ENCODE data around the gene DLG2. TPM values are rescaled to one million over a fixed set of nuclear protein-coding genes. Genes with fewer than 3 reads are reported as not detected.
"Not testable (repeated sequence)": the region's sequence is repeated elsewhere in the genome, so short reads cannot be mapped to it uniquely, and the experiment has no call there.

Gene DLG2
- polyA plus RNA-seq, 1 donor, result 9.6 TPM

GRCh38 chr11:83793310-83793709 is 1833.8 kb downstream of the DLG2 start:
- no peak for DNase-seq (ENCODE audit: low read depth)

GRCh38 chr11:83791557-83791956 is 1835.6 kb downstream of the DLG2 start:
- DNase-seq (ENCODE audit: low read depth), result no peak

- no peak for DNase-seq (ENCODE audit: low read depth)
Observed at GRCh38 chr11:83785942-83786341, 1841.2 kb downstream of the DLG2 start.

GRCh38 chr11:83784419-83784818 is 1842.7 kb downstream of the DLG2 start:
- DNase-seq (ENCODE audit: low read depth), result no peak

DNA sequence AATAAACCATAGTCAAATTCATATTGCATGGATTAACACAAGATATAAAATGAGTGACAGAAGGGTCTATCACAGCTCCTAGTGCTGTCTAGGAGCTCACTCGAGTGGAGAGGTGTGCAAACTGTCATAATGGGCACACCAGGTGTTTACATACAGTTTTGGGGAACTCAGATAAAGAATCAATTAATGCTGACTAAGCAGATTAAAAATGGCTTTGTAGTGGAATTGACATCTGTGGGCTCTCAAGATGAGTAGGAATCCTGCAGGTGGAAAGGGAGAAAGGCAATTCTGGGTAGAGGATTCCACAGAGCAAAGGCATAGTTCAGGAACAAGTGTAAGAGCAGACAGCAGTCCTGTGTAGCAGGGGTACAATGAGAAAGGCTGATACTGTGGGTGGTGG is 1844.8 kb downstream of the DLG2 start:
- DNase-seq (ENCODE audit: low read depth), result no peak

- no peak for DNase-seq (ENCODE audit: low read depth)
Observed at GRCh38 chr11:83779876-83780275, 1847.3 kb downstream of the DLG2 start.

GRCh38 chr11:83778596-83778995 is 1848.5 kb downstream of the DLG2 start:
- no peak for DNase-seq (ENCODE audit: low read depth)

DNA sequence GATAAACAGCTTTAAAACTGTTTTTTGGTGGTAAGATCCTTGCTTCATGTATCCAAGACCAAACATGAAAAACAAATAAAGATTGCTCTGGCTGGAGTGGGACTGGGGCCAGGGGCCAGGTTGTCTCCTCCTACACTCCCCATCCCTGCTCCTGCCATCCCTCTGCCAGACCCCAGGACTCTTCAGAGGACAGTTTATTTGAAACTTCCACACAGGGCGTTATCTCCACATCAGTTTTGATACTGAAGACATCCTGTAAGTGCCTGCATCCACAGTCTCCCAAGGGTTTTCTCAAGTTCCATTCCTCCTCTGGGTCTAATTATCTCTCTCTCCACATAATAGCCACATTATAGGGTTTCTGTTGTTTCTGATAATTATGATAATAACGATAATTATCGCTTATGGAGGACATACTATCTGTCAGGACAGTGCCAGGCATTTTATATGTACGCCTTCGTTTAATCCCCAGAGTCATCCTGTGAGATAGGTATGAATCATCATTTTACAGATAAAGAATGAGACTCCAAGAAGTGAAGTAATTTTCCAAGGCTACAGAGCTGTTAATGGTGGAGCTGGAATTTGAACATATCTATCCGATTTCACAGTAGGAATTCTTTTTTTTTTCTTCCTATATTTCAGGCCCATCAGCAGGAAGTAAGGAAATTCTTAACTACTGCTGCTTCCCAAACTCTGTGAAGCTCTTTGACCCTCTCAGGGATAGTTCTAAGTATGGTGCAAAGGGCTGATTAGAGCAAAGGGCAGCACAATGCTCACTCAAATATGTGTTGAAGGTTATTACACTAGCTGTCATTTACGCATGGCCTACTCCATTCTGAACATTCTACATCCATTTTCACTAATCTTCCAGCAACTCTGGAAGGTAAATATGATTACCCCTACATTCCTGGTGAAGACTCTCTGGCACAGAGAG is 1852.9 kb downstream of the DLG2 start:
- DNase-seq (ENCODE audit: low read depth), result no peak

DNA sequence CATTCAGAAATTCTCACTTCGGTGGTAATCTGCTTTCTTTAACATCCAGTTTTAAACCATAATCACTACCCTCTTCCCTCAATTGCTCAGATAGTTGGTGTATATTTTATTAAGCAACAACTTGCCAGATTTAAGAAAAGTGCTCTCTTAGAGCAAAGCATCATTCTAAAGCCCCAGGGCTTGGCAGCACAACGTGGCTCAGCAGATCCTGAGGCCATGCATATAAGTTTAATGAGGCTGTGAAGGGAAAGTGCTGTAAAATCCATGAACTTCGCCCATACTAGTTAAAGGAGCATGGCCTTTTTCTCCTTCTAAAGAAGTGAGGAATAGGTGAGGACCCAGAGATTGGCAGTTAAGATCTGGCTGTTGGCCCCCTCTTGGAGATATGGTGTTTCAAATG is 1858.7 kb downstream of the DLG2 start:
- DNase-seq (ENCODE audit: low read depth), result no peak

DNA sequence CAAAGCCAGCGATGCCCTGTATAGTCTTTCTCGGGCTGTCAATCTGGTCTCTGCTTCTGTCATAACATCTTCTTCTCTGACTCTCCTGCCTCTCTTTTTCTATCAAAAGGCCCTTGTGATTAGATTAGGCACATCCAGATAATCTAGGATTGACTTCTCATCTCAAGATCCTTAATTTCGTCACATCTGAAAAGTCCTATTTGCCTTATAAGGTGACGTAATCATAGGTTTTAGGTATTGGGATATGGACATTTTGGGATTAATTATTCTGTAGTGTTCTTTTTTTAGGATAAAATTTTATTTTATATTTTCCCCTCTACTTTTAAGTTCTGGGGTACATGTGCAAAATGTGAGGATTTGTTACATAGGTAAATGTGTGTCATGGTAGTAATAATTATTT is 1860.2 kb downstream of the DLG2 start:
- DNase-seq (ENCODE audit: low read depth), result no peak

GRCh38 chr11:83764643-83765042 is 1862.5 kb downstream of the DLG2 start:
- DNase-seq (ENCODE audit: low read depth), result no peak

DNA sequence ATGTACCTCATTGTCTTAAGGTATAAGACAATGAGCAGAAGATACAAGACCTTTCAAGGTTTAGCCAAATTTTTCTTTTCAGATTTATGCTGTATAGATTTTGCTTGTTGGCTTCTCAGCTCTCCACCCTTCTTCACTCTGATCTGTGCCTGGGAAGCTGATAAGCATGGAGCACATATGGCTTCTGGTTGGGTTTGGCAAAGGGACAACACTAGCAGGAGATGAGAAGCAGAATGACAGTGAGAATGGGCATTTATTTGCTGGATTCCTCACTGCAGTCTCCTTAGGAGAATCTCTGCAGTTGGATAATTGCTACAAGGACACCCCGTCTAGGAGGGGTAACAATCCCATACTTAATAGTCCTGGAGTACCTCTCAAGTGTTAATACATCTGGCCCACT is 1866.2 kb downstream of the DLG2 start:
- DNase-seq (ENCODE audit: low read depth), result no peak

- no peak for DNase-seq (ENCODE audit: low read depth)
Observed at GRCh38 chr11:83759148-83759547, 1868.0 kb downstream of the DLG2 start.

DNA sequence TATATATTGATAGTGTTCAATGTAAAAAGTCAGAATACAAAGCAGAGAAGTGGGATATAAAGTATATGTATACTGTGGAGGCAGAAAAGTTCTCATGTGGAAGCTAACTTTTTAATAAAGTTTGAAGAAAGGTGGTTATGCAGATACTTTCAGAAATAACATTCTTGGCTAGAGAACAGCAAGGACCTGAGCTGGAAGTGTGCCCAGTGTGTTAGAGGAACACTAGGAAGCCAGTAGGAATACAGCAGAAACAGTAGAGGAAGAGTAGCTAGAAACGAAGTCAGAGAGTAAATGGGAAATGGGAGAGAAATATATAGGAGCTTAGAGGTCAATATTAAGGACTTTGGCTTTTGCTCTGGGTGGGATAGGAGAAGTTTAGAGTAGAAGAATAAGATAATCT is 1876.1 kb downstream of the DLG2 start:
- DNase-seq (ENCODE audit: low read depth), result no peak

GRCh38 chr11:83746921-83747585 is 1880.1 kb downstream of the DLG2 start:
- DNase-seq (ENCODE audit: low read depth), result no peak

DNA sequence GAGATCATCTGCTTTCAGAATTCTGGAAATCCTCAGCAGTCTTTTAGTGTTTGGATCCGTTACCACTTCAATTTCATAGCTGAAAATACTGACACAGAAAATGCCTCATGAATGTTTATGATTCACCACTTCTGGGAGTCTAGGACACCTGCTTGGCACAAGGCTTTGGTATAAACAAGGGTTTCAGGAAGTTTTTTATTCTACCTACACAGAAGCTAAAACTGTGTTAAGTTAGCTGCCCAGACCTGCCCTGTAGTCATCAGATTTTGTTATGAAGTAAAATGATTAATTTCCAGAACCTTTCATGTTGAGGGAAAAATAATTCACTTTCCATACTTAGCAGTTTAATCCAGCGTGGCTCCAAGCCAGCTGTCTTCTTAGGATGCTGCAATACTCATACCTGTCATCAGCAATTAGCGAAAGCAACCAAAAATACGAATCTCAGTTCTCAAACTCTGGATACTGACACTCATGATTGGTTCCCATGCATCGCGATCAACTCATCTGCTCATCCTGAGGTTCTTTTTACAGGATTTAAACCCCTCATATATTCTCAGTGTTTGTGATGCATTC is 1882.4 kb downstream of the DLG2 start:
- DNase-seq (ENCODE audit: low read depth), result no peak

DNA sequence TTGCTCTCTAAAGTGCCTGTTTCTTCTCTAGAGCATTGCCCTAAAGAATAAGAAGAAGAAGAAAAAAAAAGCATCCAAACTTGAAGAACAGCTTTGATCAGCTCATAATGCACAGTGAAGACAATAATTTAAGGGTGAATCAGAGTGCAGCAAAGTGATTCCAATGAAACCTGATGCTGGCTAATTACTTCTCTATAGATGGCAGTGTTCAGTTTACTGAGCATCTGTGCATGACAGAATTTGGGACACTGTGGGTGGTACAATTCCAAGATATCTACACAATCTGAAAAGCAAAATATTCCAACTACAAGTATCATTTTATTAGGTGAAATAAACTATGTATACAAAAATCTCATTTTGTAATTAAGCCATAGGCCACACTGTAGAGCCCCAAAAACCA is 1890.5 kb downstream of the DLG2 start:
- DNase-seq (ENCODE audit: low read depth), result no peak

DNA sequence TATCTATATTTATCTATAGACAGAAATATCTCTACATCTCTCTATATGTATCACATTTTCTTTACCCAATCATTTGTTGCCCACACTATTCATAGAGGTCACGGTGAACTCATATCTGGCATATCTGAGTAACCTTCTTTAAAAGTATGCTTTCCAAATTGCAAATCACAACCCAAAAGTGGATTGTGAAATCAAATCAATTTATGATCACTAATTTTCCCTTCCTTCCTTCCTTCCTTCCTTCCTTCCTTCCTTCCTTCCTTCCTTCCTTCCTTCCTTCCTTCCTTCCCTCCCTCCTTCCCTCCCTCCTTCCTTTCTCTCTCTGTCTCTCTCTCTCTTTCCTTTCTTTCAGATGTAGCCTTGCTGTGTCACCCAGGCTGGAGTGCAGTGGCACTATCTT is 1893.0 kb downstream of the DLG2 start:
- DNase-seq (ENCODE audit: low read depth), result no peak

- DNase-seq (ENCODE audit: low read depth), result not testable (repeated sequence)
Observed at GRCh38 chr11:83731288-83731687, 1895.9 kb downstream of the DLG2 start.

- no peak for DNase-seq (ENCODE audit: low read depth)
Observed at GRCh38 chr11:83728281-83728680, 1898.9 kb downstream of the DLG2 start.

DNA sequence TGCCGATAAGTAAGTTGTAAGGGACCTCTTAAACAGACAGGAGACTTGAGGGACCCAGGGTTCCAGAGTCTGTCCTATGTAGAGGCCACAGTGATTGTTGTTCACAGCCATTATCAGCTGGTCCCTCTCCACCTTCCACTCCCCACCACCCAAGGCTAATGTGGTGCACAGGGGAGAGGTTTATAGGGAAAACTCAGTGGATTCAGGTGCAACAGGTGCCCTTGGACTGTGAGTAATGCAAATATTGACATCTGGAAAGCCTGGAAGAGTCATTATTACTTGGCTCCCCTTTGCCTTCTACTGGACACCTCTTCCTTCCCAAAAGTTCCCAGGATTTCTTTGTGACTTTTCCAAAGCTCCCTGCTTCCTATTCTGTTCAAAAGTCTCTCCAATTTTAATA is 1899.9 kb downstream of the DLG2 start:
- DNase-seq (ENCODE audit: low read depth), result no peak

GRCh38 chr11:83726316-83726715 is 1900.8 kb downstream of the DLG2 start:
- DNase-seq (ENCODE audit: low read depth), result no peak

- DNase-seq (ENCODE audit: low read depth), result no peak
Observed at GRCh38 chr11:83725728-83726127, 1901.4 kb downstream of the DLG2 start.
